Measurements from ENCODE around the gene BLOC1S1.

DNA sequence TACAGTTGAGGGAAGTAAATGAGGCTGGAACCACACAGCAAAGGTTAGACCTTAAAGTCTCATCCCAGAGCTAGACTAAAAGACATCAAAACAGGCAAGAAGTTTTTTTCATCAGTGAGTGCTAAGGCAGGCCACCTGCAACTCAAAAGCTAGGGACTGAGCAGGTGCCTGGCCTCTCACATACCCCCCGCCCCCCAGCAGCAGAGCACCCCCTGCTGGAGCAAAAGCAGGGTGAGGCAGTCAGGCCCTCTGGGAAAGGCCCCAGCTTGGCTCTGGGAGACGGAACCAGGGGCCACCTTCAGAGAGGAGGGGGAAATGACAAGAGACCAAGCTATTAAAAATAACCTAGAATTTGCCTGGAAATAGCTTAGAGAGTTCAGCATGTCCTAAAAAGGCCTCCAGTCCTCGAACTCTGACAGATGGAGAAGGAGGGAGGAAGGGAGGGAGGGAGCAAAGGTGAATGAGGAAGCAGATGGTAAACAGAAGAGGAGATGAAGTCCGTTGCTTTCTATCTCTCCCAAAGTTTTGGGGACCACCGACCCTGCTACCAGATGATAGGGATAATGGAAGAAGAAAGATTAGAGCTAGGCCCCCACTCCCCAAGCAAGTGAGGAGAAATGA, 10.0 kb upstream of the BLOC1S1 start:
- TF ChIP-seq, protein P1, sequence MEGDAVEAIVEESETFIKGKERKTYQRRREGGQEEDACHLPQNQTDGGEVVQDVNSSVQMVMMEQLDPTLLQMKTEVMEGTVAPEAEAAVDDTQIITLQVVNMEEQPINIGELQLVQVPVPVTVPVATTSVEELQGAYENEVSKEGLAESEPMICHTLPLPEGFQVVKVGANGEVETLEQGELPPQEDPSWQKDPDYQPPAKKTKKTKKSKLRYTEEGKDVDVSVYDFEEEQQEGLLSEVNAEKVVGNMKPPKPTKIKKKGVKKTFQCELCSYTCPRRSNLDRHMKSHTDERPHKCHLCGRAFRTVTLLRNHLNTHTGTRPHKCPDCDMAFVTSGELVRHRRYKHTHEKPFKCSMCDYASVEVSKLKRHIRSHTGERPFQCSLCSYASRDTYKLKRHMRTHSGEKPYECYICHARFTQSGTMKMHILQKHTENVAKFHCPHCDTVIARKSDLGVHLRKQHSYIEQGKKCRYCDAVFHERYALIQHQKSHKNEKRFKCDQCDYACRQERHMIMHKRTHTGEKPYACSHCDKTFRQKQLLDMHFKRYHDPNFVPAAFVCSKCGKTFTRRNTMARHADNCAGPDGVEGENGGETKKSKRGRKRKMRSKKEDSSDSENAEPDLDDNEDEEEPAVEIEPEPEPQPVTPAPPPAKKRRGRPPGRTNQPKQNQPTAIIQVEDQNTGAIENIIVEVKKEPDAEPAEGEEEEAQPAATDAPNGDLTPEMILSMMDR (IDR thresholded peaks at IDR 0.05) = no peak
- no peak for TF ChIP-seq POLR2AphosphoS5 (IDR thresholded peaks at IDR 0.05; ENCODE audit: low read depth, low read length)
- no peak for TF ChIP-seq SIN3A (IDR thresholded peaks at IDR 0.05; ENCODE audit: borderline replicate concordance, insufficient read depth, low read depth, low read length)
- TF ChIP-seq, protein P2, sequence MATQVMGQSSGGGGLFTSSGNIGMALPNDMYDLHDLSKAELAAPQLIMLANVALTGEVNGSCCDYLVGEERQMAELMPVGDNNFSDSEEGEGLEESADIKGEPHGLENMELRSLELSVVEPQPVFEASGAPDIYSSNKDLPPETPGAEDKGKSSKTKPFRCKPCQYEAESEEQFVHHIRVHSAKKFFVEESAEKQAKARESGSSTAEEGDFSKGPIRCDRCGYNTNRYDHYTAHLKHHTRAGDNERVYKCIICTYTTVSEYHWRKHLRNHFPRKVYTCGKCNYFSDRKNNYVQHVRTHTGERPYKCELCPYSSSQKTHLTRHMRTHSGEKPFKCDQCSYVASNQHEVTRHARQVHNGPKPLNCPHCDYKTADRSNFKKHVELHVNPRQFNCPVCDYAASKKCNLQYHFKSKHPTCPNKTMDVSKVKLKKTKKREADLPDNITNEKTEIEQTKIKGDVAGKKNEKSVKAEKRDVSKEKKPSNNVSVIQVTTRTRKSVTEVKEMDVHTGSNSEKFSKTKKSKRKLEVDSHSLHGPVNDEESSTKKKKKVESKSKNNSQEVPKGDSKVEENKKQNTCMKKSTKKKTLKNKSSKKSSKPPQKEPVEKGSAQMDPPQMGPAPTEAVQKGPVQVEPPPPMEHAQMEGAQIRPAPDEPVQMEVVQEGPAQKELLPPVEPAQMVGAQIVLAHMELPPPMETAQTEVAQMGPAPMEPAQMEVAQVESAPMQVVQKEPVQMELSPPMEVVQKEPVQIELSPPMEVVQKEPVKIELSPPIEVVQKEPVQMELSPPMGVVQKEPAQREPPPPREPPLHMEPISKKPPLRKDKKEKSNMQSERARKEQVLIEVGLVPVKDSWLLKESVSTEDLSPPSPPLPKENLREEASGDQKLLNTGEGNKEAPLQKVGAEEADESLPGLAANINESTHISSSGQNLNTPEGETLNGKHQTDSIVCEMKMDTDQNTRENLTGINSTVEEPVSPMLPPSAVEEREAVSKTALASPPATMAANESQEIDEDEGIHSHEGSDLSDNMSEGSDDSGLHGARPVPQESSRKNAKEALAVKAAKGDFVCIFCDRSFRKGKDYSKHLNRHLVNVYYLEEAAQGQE (IDR thresholded peaks at IDR 0.05; ENCODE audit: insufficient read depth in 1 of 2, low read depth in 2 of 2, low read length in 1 of 2) = no peak
- TF ChIP-seq TCF7L2 (IDR thresholded peaks at IDR 0.05; ENCODE audit: low read depth, low read length) = no peak

Measured in Panc1 (cell line).